HG03039 (cell line): ENCODE results near the gene USP36.

Experiments used
- ATAC-seq: cut with Tn5 transposase; IDR thresholded peaks from one replicate; pipeline ENCODE4 v1.9.1; 2021; ENCODE audit warnings: mild to moderate bottlenecking, moderate library complexity; ENCODE audit not compliant: unreplicated experiment

Gene USP36

GRCh38 chr17:78746263-78746948, 94.2 kb downstream of the USP36 start:
- ATAC-seq: no peak
